MCF 10A (cell line): ENCODE data around the gene MERTK. TPM values are rescaled to one million over a fixed set of nuclear protein-coding genes. Genes with fewer than 3 reads are reported as not detected.

Experiments
- BruUV-seq: library from RNA; stranded (reverse); fragments of 400-500 nt; replicated peaks from 2 replicates; lab custom pipeline; 2021; lab: Mats Ljungman, UMichigan
- CTCF ChIA-PET: fragments of 300-600 bp; sonication (Branson Sonifier 250); formaldehyde crosslinking; extraction: SDS; loops from one replicate; lab custom pipeline; 2021; ENCODE audit warnings: antibody characterized with exemption, inconsistent platforms; lab: Yijun Ruan, JAX
- POLR2A ChIA-PET: fragments of 300-600, 350-650 bp; sonication (Branson Sonifier 250); formaldehyde crosslinking; extraction: SDS; loops from one replicate; lab custom pipeline; 2020; ENCODE audit warnings: antibody characterized with exemption, inconsistent platforms; lab: Yijun Ruan, JAX
- DNase-seq: peaks from one replicate; pipeline ENCODE4 v3.0.0-alpha.2; 2018; ENCODE audit not compliant: unreplicated experiment
- H3K27ac Mint-ChIP-seq: one replicate; pipeline ENCODE4 v1.8.0; 2022; ENCODE audit warnings: mild to moderate bottlenecking, low read depth, mixed read lengths; ENCODE audit not compliant: unreplicated experiment
- H3K27me3 Mint-ChIP-seq: one replicate; pipeline ENCODE4 v1.8.0; 2022; ENCODE audit warnings: mixed read lengths; ENCODE audit not compliant: insufficient read depth, unreplicated experiment
- H3K36me3 Mint-ChIP-seq: one replicate; pipeline ENCODE4 v1.8.0; 2022; ENCODE audit warnings: mild to moderate bottlenecking, moderate library complexity, mixed read lengths; ENCODE audit not compliant: insufficient read depth, unreplicated experiment
- H3K4me1 Mint-ChIP-seq: one replicate; pipeline ENCODE4 v1.8.0; 2022; ENCODE audit warnings: mixed read lengths; ENCODE audit not compliant: insufficient read depth, unreplicated experiment
- H3K4me3 Mint-ChIP-seq: one replicate; pipeline ENCODE4 v1.8.0; 2022; ENCODE audit warnings: mild to moderate bottlenecking, moderate library complexity, mixed read lengths; ENCODE audit not compliant: unreplicated experiment
- H3K9me3 Mint-ChIP-seq: one replicate; pipeline ENCODE4 v1.8.0; 2022; ENCODE audit warnings: mixed read lengths; ENCODE audit not compliant: unreplicated experiment
- intact Hi-C: fragments of 100-400 bp; cut with micrococcal nuclease; formaldehyde crosslinking; loops from 2 replicates; pipeline ENCODE4 v1.14.1; 2022
- total RNA-seq: library from RNA; stranded (reverse); gene quantifications from 2 replicates; pipeline ENCODE4 v1.2.3, GENCODE V29; 2022
- TF ChIP-seq, protein P1 (sequence below): fragments of 200-600 bp; IDR thresholded peaks from one replicate; pipeline ENCODE4 v1.8.0; 2022; ENCODE audit warnings: antibody characterized with exemption, mild to moderate bottlenecking; ENCODE audit not compliant: unreplicated experiment

Gene MERTK
- total RNA-seq, 1 experiment from 2014 or later = 0.19 TPM

DNA sequence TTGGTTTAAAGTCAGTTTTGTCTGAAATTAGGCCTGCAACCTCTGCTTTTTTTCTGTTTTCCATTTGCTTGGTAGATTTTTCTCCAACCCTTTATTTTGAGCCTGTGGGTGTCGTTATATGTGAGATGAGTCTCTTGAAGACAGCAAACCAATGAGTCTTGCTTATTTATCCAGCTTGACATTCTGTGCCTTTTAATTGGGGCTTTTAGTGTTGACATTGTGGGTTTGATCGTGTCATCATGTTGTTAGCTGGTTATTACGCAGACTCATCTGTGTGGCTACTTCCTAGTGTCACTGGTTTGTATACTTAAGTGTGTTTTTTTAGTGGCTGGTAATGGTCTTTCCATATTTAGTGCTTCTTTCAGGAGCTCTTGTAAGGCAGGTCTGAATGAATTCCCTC, 175.5 kb downstream of the MERTK start:
- Mint-ChIP-seq H3K4me3 (no peak overlapping the region), H3K36me3 (peaks cover 62% of the 10 kb centered on the region), H3K27ac (no peak overlapping the region)

DNA sequence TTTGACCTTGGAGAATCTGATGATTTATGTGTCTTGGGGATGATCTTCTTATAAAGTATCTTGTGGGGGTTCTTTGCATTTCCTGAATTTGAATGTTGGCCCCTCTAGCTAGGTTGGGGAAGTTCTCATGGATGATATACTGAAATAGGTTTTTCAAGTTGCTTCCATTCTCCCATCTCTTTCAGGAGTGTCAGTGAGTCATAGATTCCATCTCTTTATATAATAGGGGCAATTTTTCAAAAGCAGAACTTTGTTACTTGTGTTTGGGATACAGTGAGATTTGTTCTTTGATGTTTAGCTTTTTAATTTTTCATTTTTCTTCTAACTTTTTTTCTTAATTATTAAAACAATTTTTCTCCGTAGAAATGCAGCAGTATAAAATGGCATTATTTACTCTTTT, 176.1 kb downstream of the MERTK start:
- H3K27me3 Mint-ChIP-seq = no peaks in the 10 kb centered on the region
- H3K36me3 Mint-ChIP-seq = peaks cover 55% of the 10 kb centered on the region
- H3K4me3 Mint-ChIP-seq = no peak overlapping the region
- H3K27ac Mint-ChIP-seq = no peak overlapping the region
- CTCF ChIA-PET = interaction anchor here (0.7 kb wide), 1 partner anchor 689 kb away, joined by 3 read pairs; no protein-coding TSS in a partner anchor
- H3K9me3 Mint-ChIP-seq = peaks cover 12% of the 10 kb centered on the region
- TF ChIP-seq, protein P1, sequence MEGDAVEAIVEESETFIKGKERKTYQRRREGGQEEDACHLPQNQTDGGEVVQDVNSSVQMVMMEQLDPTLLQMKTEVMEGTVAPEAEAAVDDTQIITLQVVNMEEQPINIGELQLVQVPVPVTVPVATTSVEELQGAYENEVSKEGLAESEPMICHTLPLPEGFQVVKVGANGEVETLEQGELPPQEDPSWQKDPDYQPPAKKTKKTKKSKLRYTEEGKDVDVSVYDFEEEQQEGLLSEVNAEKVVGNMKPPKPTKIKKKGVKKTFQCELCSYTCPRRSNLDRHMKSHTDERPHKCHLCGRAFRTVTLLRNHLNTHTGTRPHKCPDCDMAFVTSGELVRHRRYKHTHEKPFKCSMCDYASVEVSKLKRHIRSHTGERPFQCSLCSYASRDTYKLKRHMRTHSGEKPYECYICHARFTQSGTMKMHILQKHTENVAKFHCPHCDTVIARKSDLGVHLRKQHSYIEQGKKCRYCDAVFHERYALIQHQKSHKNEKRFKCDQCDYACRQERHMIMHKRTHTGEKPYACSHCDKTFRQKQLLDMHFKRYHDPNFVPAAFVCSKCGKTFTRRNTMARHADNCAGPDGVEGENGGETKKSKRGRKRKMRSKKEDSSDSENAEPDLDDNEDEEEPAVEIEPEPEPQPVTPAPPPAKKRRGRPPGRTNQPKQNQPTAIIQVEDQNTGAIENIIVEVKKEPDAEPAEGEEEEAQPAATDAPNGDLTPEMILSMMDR = no peak
- no peak for DNase-seq
- BruUV-seq = no TSS peak
- intact Hi-C loops = no loop called here
- H3K4me1 Mint-ChIP-seq = peaks cover 8% of the 10 kb centered on the region
- POLR2A ChIA-PET = interaction anchor here (0.5 to 1.0 kb wide), 3 partner anchors 20 to 408 kb away, joined by 3 to 4 read pairs (median 3); no protein-coding TSS in a partner anchor

More for the DNA sequence above, 175.5 kb downstream of the MERTK start:
- no peaks in the 10 kb centered on the region for H3K27me3 Mint-ChIP-seq
- CTCF ChIA-PET = interaction anchor here (0.6 to 0.7 kb wide), 2 partner anchors 511 to 689 kb away, joined by 3 read pairs; partner anchors contain the start of gene CHCHD5
- no TSS peak for BruUV-seq
- intact Hi-C loops = no loop called here
- POLR2A ChIA-PET = interaction anchor here (0.5 to 1.0 kb wide), 2 partner anchors 19 to 409 kb away, joined by 3 read pairs; no protein-coding TSS in a partner anchor
- H3K9me3 Mint-ChIP-seq = peaks cover 18% of the 10 kb centered on the region
- H3K4me1 Mint-ChIP-seq = peaks cover 8% of the 10 kb centered on the region
- TF ChIP-seq, protein P1 = no peak
- no peak for DNase-seq

DNA sequence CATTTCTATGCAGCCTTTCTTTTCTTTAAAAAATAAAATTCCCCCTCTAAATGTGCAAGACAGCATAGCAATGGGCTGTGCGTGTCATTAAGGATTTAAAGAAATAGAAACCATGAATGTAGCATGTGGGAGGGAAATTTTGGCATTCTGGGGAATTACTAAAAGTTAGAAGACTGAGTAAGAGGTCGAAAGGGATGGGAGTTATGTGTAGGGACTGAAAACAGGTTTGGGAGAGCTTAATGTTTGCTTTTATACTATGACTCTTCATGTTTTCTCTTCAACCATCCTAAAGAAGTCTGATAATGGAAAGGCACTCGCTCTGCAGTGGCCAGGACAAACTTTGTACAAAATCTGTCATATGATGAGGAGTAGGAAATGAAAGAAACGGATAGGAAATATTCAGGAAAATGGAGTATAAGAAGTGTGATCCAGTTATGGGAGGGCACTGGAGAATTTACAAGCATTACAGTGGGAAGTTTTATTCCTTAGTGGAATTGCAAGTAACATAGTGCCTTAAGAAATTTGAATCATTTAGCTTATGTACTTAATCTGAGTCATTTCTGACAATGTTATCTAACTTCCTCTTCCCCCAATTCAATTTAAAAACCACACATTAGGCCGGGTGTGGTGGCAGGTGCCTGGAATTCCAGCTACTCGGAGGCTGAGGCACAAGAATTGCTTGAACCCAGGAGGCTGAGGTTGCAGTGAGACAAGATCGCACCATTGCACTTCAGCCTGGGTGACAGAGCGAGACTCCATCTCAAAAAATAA, 177.3 kb downstream of the MERTK start:
- Mint-ChIP-seq H3K9me3 (peaks cover 11% of the 10 kb centered on the region), H3K4me3 (no peak overlapping the region), H3K36me3 (peaks cover 51% of the 10 kb centered on the region), H3K27ac (no peak overlapping the region), H3K27me3 (no peaks in the 10 kb centered on the region), H3K4me1 (peaks cover 8% of the 10 kb centered on the region)
- no TSS peak for BruUV-seq
- ChIA-PET POLR2A (interaction anchor here (0.7 kb wide), 1 partner anchor 20 kb away, joined by 6 read pairs; the partner anchor contains the start of gene TMEM87B), CTCF (no interaction called here)
- no peak for DNase-seq
- intact Hi-C loops = no loop called here
- TF ChIP-seq, protein P1 = no peak

DNA sequence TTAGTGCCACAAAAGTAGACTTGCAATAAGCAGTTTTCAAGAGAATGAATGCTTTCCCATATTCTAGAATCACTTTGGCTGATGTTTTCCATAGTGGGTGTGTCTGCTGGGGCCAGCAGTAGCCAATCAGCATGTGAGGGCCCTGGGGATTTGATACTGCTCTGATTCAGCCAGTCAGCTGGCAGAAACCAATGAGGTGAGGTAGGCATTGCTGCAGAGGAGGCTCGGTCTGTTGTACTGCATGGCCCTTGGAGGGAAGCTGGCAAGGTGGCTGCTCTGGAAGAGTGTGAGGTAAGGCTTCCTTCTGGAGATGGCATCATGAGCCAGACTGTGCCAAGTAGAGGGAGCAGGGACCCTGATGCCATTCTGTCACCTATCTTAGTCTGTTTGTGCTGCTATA, 179.4 kb downstream of the MERTK start:
- no peaks in the 10 kb centered on the region for H3K27me3 Mint-ChIP-seq
- peaks cover 8% of the 10 kb centered on the region for H3K4me1 Mint-ChIP-seq
- H3K36me3 Mint-ChIP-seq = peaks cover 45% of the 10 kb centered on the region
- no peak overlapping the region for H3K27ac Mint-ChIP-seq
- TF ChIP-seq, protein P1 = no peak
- H3K9me3 Mint-ChIP-seq = peaks cover 11% of the 10 kb centered on the region
- ChIA-PET POLR2A (no interaction called here), CTCF (no interaction called here)
- no peak for DNase-seq
- intact Hi-C loops = no loop called here
- BruUV-seq = no TSS peak
- no peak overlapping the region for H3K4me3 Mint-ChIP-seq
